ENCODE data around the gene MBD3L1. TPM values are rescaled to one million over a fixed set of nuclear protein-coding genes. Genes with fewer than 3 reads are reported as not detected.

MBD3L1 gene
- polyA plus RNA-seq, 3 donors: not detected

DNA sequence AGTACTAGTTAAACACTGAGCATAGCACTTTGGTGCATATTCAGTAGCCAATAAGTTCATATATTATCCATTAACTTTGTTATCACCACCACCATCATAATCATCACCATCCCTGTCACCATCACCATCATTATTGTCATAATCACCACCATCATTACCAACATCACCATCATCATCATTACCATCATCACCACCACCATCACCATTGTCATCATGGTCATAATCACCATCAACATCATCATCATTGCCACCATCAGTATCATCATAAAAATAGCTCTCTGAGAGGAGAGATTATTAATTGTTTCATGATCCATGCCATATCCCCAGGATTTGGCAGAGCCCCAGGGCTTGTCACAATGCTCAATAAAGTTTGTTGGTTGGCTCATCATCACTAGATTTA, 49.3 kb downstream of the MBD3L1 start:
- Histone ChIP-seq H3K9me3 (replicated peaks in 1 of 2; ENCODE audit: control insufficient read depth in 1 of 2, insufficient read depth in 1 of 2, low read length in 2 of 2) (peaks cover 20 to 27% of the 10 kb centered on the region in 2 donors), H3K9ac (ENCODE audit: insufficient read depth, low read length, poor library complexity, severe bottlenecking) (no peak overlapping the region), H3K4me3 (replicated peaks in 1 of 3; ENCODE audit: low read depth in 2 of 3, low read length in 3 of 3) (no peak overlapping the region), H3K79me2 (ENCODE audit: insufficient read depth, low read length) (no peaks in the 10 kb centered on the region), H3K36me3 (replicated peaks in 1 of 2; ENCODE audit: control insufficient read depth in 1 of 2, insufficient read depth in 2 of 2, low read length in 2 of 2) (no peaks in the 10 kb centered on the region), H3K4me2 (replicated peaks; ENCODE audit: extremely low read depth, low read length, poor library complexity, severe bottlenecking) (no peak overlapping the region), H4K20me1 (ENCODE audit: insufficient read depth, low read length) (no peaks in the 10 kb centered on the region), H3K4me1 (ENCODE audit: control insufficient read depth in 1 of 2, insufficient read depth in 2 of 2, low read length in 2 of 2) (no peaks in the 10 kb centered on the region), H3K27ac (ENCODE audit: low read depth in 1 of 2, low read length in 2 of 2) (no peak overlapping the region), H3K27me3 (ENCODE audit: control insufficient read depth in 2 of 2, insufficient read depth in 2 of 2, low read length in 2 of 2) (no peaks in the 10 kb centered on the region), H2AFZ (ENCODE audit: insufficient read depth, low read depth, low read length, poor library complexity, severe bottlenecking) (no peak overlapping the region)
- Mint-ChIP-seq H3K4me1 (no peaks in the 10 kb centered on the region), H3K9me3 (peaks cover 9 to 28% (median 22%) of the 10 kb centered on the region in 7 donors), H3K27me3 (ENCODE audit: low read depth in 3 of 3) (peaks cover 0 to 4% (median 3%) of the 10 kb centered on the region in 3 donors), H3K4me3 (no peak overlapping the region), H3K36me3 (no peaks in the 10 kb centered on the region), H3K27ac (no peak overlapping the region)
- no peak for DNase-seq
- TF ChIP-seq CTCF (IDR thresholded peaks at IDR 0.05): no peak
- intact Hi-C loops (cut with micrococcal nuclease): no loop called here

- no peaks in the 10 kb centered on the region for H4K20me1 ChIP-seq (ENCODE audit: insufficient read depth, low read length)
- peaks cover 16 to 26% of the 10 kb centered on the region in 2 donors for H3K9me3 ChIP-seq (replicated peaks in 1 of 2; ENCODE audit: control insufficient read depth in 1 of 2, insufficient read depth in 1 of 2, low read length in 2 of 2)
- TF ChIP-seq CTCF (IDR thresholded peaks at IDR 0.05): no peak
- no peak overlapping the region for H3K27ac Mint-ChIP-seq
- no peaks in the 10 kb centered on the region for H3K27me3 Mint-ChIP-seq (ENCODE audit: low read depth in 3 of 3)
- H3K4me3 Mint-ChIP-seq: no peak overlapping the region
- H3K27me3 ChIP-seq (ENCODE audit: control insufficient read depth in 2 of 2, insufficient read depth in 2 of 2, low read length in 2 of 2): no peaks in the 10 kb centered on the region
- H3K4me2 ChIP-seq (replicated peaks; ENCODE audit: extremely low read depth, low read length, poor library complexity, severe bottlenecking): no peak overlapping the region
- no peak overlapping the region for H3K27ac ChIP-seq (ENCODE audit: low read depth in 1 of 2, low read length in 2 of 2)
- H3K36me3 Mint-ChIP-seq: no peaks in the 10 kb centered on the region
- H3K4me3 ChIP-seq (replicated peaks in 1 of 3; ENCODE audit: low read depth in 2 of 3, low read length in 3 of 3): no peak overlapping the region
- DNase-seq: no peak
- H3K4me1 Mint-ChIP-seq: no peaks in the 10 kb centered on the region
- H3K79me2 ChIP-seq (ENCODE audit: insufficient read depth, low read length): no peaks in the 10 kb centered on the region
- no peak overlapping the region for H3K9ac ChIP-seq (ENCODE audit: insufficient read depth, low read length, poor library complexity, severe bottlenecking)
- peaks cover 6 to 21% (median 15%) of the 10 kb centered on the region in 7 donors for H3K9me3 Mint-ChIP-seq
- H3K36me3 ChIP-seq (replicated peaks in 1 of 2; ENCODE audit: control insufficient read depth in 1 of 2, insufficient read depth in 2 of 2, low read length in 2 of 2): no peaks in the 10 kb centered on the region
- intact Hi-C loops (cut with micrococcal nuclease): no loop called here
- no peak overlapping the region for H2AFZ ChIP-seq (ENCODE audit: insufficient read depth, low read depth, low read length, poor library complexity, severe bottlenecking)
- no peaks in the 10 kb centered on the region for H3K4me1 ChIP-seq (ENCODE audit: control insufficient read depth in 1 of 2, insufficient read depth in 2 of 2, low read length in 2 of 2)
Observed at GRCh38 chr19:8884416-8884815, 52.2 kb downstream of the MBD3L1 start.

All from CD14-positive monocyte (primary cell).